Upper lobe of left lung (tissue), 6 donors: Measurements from ENCODE around the gene ASIC1. TPM values are rescaled to one million over a fixed set of nuclear protein-coding genes. Genes with fewer than 3 reads are reported as not detected.

ENCODE experiments used
- ATAC-seq, 2 donors: fragments of 200-7000 bp; cut with Tn5 transposase; one replicate each; pipeline ENCODE4 v1.9.1; 2022; ENCODE audit warnings: mild to moderate bottlenecking in 2 of 2, moderate library complexity in 2 of 2; ENCODE audit not compliant: low FRiP score in 2 of 2
- DNase-seq, 2 donors: peaks; one replicate each; pipeline ENCODE4 v3.0.0-alpha.2; 2019 to 2020
- H3K27ac ChIP-seq, 4 donors: fragments of 200-600 bp; sonication (generic); one replicate each; pipeline ENCODE4 v1.5.1; 2016 to 2019
- H3K27me3 ChIP-seq, 4 donors: fragments of 200-600 bp; sonication (generic); one replicate each; pipeline ENCODE4 v1.5.1; 2017 to 2019
- H3K36me3 ChIP-seq, 4 donors: fragments of 200-600 bp; sonication (generic); one replicate each; pipeline ENCODE4 v1.5.1; 2016 to 2019
- H3K4me1 ChIP-seq, 4 donors: fragments of 200-600 bp; sonication (generic); one replicate each; pipeline ENCODE4 v1.5.1; 2018 to 2019
- H3K4me3 ChIP-seq, 4 donors: fragments of 200-600 bp; sonication (generic); one replicate each; pipeline ENCODE4 v1.5.1; 2017 to 2019; ENCODE audit warnings: mild to moderate bottlenecking in 2 of 4, moderate library complexity in 1 of 4
- H3K9me3 ChIP-seq, 4 donors: fragments of 200-600 bp; sonication (generic); one replicate each; pipeline ENCODE4 v1.5.1; 2018 to 2019
- CTCF ChIP-seq, 6 experiments: fragments of 450-650 bp in 4 of 6; fragments of 200-600 bp in 2 of 6; sonication (generic) in 2 of 6; IDR thresholded peaks; one replicate each; pipeline ENCODE4 v1.5.1; 2016 to 2019; ENCODE audit warnings: antibody characterized with exemption in 6 of 6
- EP300 ChIP-seq, 4 donors: sonication (generic); formaldehyde crosslinking; IDR thresholded peaks; one replicate each; pipeline ENCODE4 v1.5.1; 2017; ENCODE audit warnings: antibody characterized with exemption in 4 of 4, control low read depth in 2 of 4
- POLR2A ChIP-seq, 4 donors: fragments of 450-650 bp; IDR thresholded peaks; one replicate each; pipeline ENCODE4 v1.5.1; 2016 to 2017; ENCODE audit warnings: antibody characterized with exemption in 4 of 4, mild to moderate bottlenecking in 2 of 4
- POLR2AphosphoS5 ChIP-seq, 2 donors: sonication (generic); formaldehyde crosslinking; IDR thresholded peaks; one replicate each; pipeline ENCODE4 v1.5.1; 2017; ENCODE audit warnings: antibody characterized with exemption in 2 of 2
- WGBS, 2 donors: methylation state at CpG; one replicate each; pipeline ENCODE4 v1.1.5; 2017 to 2018; 5-methylcytosine and 5-hydroxymethylcytosine counted together
- total RNA-seq, 6 donors: library from RNA; depleted of rRNA in 4 of 6; stranded (reverse); fragments of >200 nt in 4 of 6; gene quantifications; one replicate each; pipeline versions ENCODE4 v1.1.0 to v1.2.1, GENCODE V29; 2016 to 2021
- donor health status: DM: no; HTN: no; CAD: no; lungs with moderate emphysema.
- donor health status: DM: no; HTN: yes; CAD: no; lungs with severe emphysema.

The ASIC1 gene
- total RNA-seq, 6 donors from 2014 or later = 0.15 to 2.7 (median 1.1) TPM; not detected in 2

GRCh38 chr12:50089730-50090129, 32.3 kb downstream of the ASIC1 start:
- WGBS, 2 donors = 93 to 99% methylated on average over 3 to 7 of the region's 7 CpGs
- H3K36me3 ChIP-seq = peaks cover 28 to 83% (median 71%) of the 10 kb centered on the region in 4 donors
- H3K4me3 ChIP-seq = no peak overlapping the region
- H3K27me3 ChIP-seq = no peaks in the 10 kb centered on the region
- H3K9me3 ChIP-seq = no peaks in the 10 kb centered on the region
- DNase-seq (no peak), ATAC-seq (no peak)
- H3K4me1 ChIP-seq = peaks cover 5 to 23% (median 9%) of the 10 kb centered on the region in 4 donors
- TF ChIP-seq POLR2A (IDR thresholded peaks at IDR 0.05) (no peak), EP300 (IDR thresholded peaks at IDR 0.05) (no peak), POLR2AphosphoS5 (IDR thresholded peaks at IDR 0.05) (no peak), CTCF (IDR thresholded peaks at IDR 0.05) (no peak)
- no peak overlapping the region for H3K27ac ChIP-seq

- Histone ChIP-seq H3K27me3 (no peaks in the 10 kb centered on the region), H3K4me3 (no peak overlapping the region), H3K4me1 (peaks cover 5 to 23% (median 9%) of the 10 kb centered on the region in 4 donors), H3K27ac (no peak overlapping the region), H3K9me3 (no peaks in the 10 kb centered on the region), H3K36me3 (peaks cover 34 to 90% (median 78%) of the 10 kb centered on the region in 4 donors)
- WGBS, 2 donors = 95 to 98% methylated on average over 5 of the region's 5 CpGs
- no peak for ATAC-seq
- TF ChIP-seq CTCF (IDR thresholded peaks at IDR 0.05) (no peak), EP300 (IDR thresholded peaks at IDR 0.05) (no peak), POLR2AphosphoS5 (IDR thresholded peaks at IDR 0.05) (no peak), POLR2A (IDR thresholded peaks at IDR 0.05) (no peak)
- no peak for DNase-seq
Observed at GRCh38 chr12:50090391-50090790, 33.0 kb downstream of the ASIC1 start.

- Histone ChIP-seq H3K9me3 (no peaks in the 10 kb centered on the region), H3K36me3 (peaks cover 46 to 90% (median 73%) of the 10 kb centered on the region in 4 donors), H3K4me3 (no peak overlapping the region), H3K27me3 (no peaks in the 10 kb centered on the region), H3K27ac (no peak overlapping the region), H3K4me1 (no peaks in the 10 kb centered on the region)
- ATAC-seq = no peak
- TF ChIP-seq POLR2AphosphoS5 (IDR thresholded peaks at IDR 0.05) (no peak), CTCF (IDR thresholded peaks at IDR 0.05) (no peak), EP300 (IDR thresholded peaks at IDR 0.05) (no peak), POLR2A (IDR thresholded peaks at IDR 0.05) (no peak)
- no peak for DNase-seq
- WGBS, 2 donors = 91 to 96% methylated on average over 4 to 6 of the region's 6 CpGs
Observed at GRCh38 chr12:50097952-50098351, 40.6 kb downstream of the ASIC1 start.

DNA sequence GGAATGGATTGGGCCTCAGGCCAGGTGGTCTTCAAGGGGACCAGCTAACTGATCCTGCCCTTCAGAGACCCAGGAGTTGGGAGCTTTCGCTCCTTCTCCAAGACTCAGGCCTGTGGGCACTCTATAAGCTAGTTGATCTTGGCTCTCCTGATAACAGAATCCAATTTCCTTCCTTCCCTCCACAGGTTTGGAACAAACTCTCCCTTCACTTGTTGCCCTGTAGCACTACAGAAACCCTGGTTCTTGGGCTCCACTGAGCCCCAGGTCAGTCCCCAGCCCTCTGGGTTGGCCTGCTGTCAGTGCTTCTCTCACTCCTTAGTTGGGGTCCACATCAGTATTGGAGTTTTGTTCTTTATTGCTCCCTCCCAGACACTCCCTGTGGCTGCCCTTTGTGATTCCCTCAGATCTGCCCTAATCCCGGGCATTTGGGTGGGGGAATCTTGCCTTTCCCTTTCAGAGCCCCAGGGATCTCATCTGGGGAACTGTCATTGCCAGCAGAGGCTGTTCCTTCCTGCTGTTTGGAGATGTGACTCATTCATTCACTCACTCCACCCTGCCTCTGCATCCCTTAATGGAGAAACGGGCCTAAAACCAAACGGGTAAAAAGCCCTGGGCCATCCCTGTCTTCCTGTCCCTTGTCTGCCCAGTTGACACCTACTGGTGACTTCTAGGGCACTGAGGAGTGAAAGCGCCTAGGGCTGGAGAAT, 42.1 kb downstream of the ASIC1 start:
- 76 to 80% methylated on average over 4 to 5 of the region's 5 CpGs for WGBS, 2 donors
- DNase-seq (no peak), ATAC-seq (peak in 1 of 2 donors; percentile 61)
- Histone ChIP-seq H3K9me3 (no peaks in the 10 kb centered on the region), H3K36me3 (peaks cover 41 to 75% (median 59%) of the 10 kb centered on the region in 4 donors), H3K27me3 (no peaks in the 10 kb centered on the region), H3K4me3 (no peak overlapping the region), H3K27ac (no peak overlapping the region), H3K4me1 (peaks cover 6 to 13% (median 11%) of the 10 kb centered on the region in 4 donors)
- TF ChIP-seq POLR2A (IDR thresholded peaks at IDR 0.05) (no peak), CTCF (IDR thresholded peaks at IDR 0.05) (no peak), EP300 (IDR thresholded peaks at IDR 0.05) (no peak), POLR2AphosphoS5 (IDR thresholded peaks at IDR 0.05) (no peak)

DNA sequence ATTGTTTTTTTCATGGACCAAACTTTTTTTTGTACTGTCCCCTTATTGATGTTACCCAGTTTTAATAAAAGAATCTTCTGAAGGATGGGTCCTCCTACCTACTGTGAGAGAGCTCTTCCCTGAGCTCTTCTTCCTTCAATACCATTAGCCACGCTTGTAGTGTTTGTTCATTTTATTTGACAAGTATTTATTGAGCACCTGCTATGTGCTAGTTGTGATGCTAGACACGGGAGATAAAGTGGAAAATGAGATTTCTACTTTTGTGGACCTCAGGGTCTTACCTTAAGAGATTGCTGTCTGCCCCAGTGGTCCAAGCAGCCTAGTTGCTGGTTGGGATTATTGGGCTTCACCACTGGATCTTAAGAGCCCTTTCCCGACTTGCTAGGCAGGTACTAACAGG, 43.2 kb downstream of the ASIC1 start:
- no peaks in the 10 kb centered on the region for H3K27me3 ChIP-seq
- no peak for DNase-seq
- 80 to 86% methylated on average over 2 to 3 of the region's 3 CpGs for WGBS, 2 donors
- peaks cover 8 to 15% (median 13%) of the 10 kb centered on the region in 4 donors for H3K4me1 ChIP-seq
- H3K36me3 ChIP-seq = peaks cover 30 to 64% (median 48%) of the 10 kb centered on the region in 4 donors
- no peak for ATAC-seq
- H3K27ac ChIP-seq = no peak overlapping the region
- no peak overlapping the region for H3K4me3 ChIP-seq
- TF ChIP-seq POLR2AphosphoS5 (IDR thresholded peaks at IDR 0.05) = no peak
- no peak for TF ChIP-seq POLR2A (IDR thresholded peaks at IDR 0.05)
- TF ChIP-seq CTCF (IDR thresholded peaks at IDR 0.05) = no peak
- no peak for TF ChIP-seq EP300 (IDR thresholded peaks at IDR 0.05)
- H3K9me3 ChIP-seq = no peaks in the 10 kb centered on the region
